RWPE1 (cell line): ENCODE measurements around the gene PTPN14.

Experiments
- CTCF ChIA-PET: fragments of 350-600 bp; sonication (Branson Sonifier 250); formaldehyde crosslinking; extraction: SDS; loops from one replicate; lab custom pipeline; 2021; lab: Yijun Ruan, JAX
- POLR2A ChIA-PET: fragments of 400-600 bp; formaldehyde crosslinking; extraction: SDS; loops from one replicate; lab custom pipeline; 2020; ENCODE audit warnings: antibody characterized with exemption; ENCODE audit not compliant: low non-redundant PET; lab: Yijun Ruan, JAX
- DNase-seq: peaks from one replicate; pipeline ENCODE4 v3.0.0; 2012; ENCODE audit warnings: low spot score
- H3K27ac ChIP-seq: fragments of 450-650 bp; 2 replicates; pipeline ENCODE4 v1.5.1; 2017
- CTCF ChIP-seq: fragments of 450-650 bp; conservative IDR thresholded peaks from 2 replicates; pipeline ENCODE4 v1.5.1; 2017; ENCODE audit warnings: low read depth, mild to moderate bottlenecking

Gene PTPN14

GRCh38 chr1:214546084-214546483, 5.3 kb downstream of the PTPN14 start:
- ChIA-PET CTCF (no interaction called here), POLR2A (no interaction called here)

GRCh38 chr1:214545293-214545692, 6.1 kb downstream of the PTPN14 start:
- no peak for TF ChIP-seq CTCF
- DNase-seq, result no peak
- CTCF ChIA-PET, result no interaction called here
- POLR2A ChIA-PET, result no interaction called here
- H3K27ac ChIP-seq, result no peak overlapping the region

More at GRCh38 chr1:214546084-214546483, 5.3 kb downstream of the PTPN14 start:
- no peak for DNase-seq
- H3K27ac ChIP-seq, result no peak overlapping the region
- no peak for TF ChIP-seq CTCF

- peak overlapping the region; percentile 33 for H3K27ac ChIP-seq
- ChIA-PET POLR2A (no interaction called here), CTCF (no interaction called here)
- TF ChIP-seq CTCF, result no peak
- DNase-seq, result no peak
These were observed 6.6 kb downstream of the PTPN14 start for GRCh38 chr1:214544791-214545190.

- no peak for TF ChIP-seq CTCF
- POLR2A ChIA-PET, result no interaction called here
- H3K27ac ChIP-seq, result peak overlapping the region; percentile 53
- CTCF ChIA-PET, result interaction anchor here (0.6 kb wide), 1 partner anchor 253 kb away, joined by 3 read pairs; no protein-coding TSS in a partner anchor
- no peak for DNase-seq
These were observed 8.9 kb downstream of the PTPN14 start for GRCh38 chr1:214542275-214543199.

GRCh38 chr1:214541693-214542092, 9.7 kb downstream of the PTPN14 start:
- ChIA-PET POLR2A (no interaction called here), CTCF (interaction anchor here (0.6 kb wide), 1 partner anchor 254 kb away, joined by 3 read pairs; no protein-coding TSS in a partner anchor)
- no peak for DNase-seq
- H3K27ac ChIP-seq, result no peak overlapping the region
- TF ChIP-seq CTCF, result no peak

GRCh38 chr1:214541206-214541605, 10.2 kb downstream of the PTPN14 start:
- no peak for TF ChIP-seq CTCF
- ChIA-PET POLR2A (no interaction called here), CTCF (interaction anchor here (0.6 kb wide), 1 partner anchor 41 kb away, joined by 3 read pairs; no protein-coding TSS in a partner anchor)
- DNase-seq, result no peak
- no peak overlapping the region for H3K27ac ChIP-seq
